Measurements from ENCODE around the gene CAPS.

GRCh38 chr19:5951338-5951861 lies 37.3 kb downstream of the CAPS start:
- no peak for TF ChIP-seq CTCF (IDR thresholded peaks at IDR 0.05; ENCODE audit: low read depth, low read length)
- TF ChIP-seq POLR2A (IDR thresholded peaks at IDR 0.05; ENCODE audit: extremely low read depth, insufficient read length): no peak
- no peak for TF ChIP-seq MYC (IDR thresholded peaks at IDR 0.05; ENCODE audit: low read depth, low read length)
- TF ChIP-seq MAX (IDR thresholded peaks at IDR 0.05; ENCODE audit: low read depth, low read length): no peak
